Transverse colon (tissue), 3 donors: ENCODE measurements around the gene TUSC1.

Experiments
- EP300 ChIP-seq: sonication (generic); formaldehyde crosslinking; IDR thresholded peaks from one replicate; pipeline ENCODE4 v1.6.1; 2017; ENCODE audit warnings: antibody characterized with exemption, low read depth
- POLR2A ChIP-seq: fragments of 450-650 bp; IDR thresholded peaks from one replicate; pipeline ENCODE4 v1.6.1; 2016; ENCODE audit warnings: antibody characterized with exemption, mild to moderate bottlenecking, moderate library complexity
- TF ChIP-seq, protein P1 (sequence below), 5 experiments: fragments of 200-600 bp in 3 of 5; fragments of 450-650 bp in 2 of 5; sonication (generic) in 3 of 5; IDR thresholded peaks; 1 replicate in 2 of 5; 2 replicates in 3 of 5; pipeline ENCODE4 v1.5.1; 2016 to 2017; ENCODE audit warnings: antibody characterized with exemption in 5 of 5, inconsistent platforms in 3 of 5, mild to moderate bottlenecking in 2 of 5, moderate library complexity in 1 of 5

DNA sequence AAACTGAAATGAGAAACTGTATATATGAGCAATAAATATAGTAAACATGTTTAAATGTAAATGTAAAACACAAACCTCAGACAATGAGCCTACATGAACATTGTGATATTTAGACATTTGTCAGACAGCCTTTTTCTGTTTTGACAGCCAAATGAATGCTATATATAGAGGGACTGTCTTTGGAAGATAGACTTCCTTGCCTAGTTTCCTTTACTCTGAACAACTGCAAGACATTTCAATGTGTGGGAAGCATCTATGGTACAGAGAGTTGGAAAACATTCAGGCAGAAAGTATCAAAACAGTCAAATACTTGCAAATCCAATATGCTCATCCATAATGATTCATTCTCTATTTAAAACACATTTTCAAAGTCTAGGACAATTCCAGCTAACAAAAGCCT, 31.7 kb upstream of the TUSC1 start:
- no peak for TF ChIP-seq POLR2A
- TF ChIP-seq, protein P1, sequence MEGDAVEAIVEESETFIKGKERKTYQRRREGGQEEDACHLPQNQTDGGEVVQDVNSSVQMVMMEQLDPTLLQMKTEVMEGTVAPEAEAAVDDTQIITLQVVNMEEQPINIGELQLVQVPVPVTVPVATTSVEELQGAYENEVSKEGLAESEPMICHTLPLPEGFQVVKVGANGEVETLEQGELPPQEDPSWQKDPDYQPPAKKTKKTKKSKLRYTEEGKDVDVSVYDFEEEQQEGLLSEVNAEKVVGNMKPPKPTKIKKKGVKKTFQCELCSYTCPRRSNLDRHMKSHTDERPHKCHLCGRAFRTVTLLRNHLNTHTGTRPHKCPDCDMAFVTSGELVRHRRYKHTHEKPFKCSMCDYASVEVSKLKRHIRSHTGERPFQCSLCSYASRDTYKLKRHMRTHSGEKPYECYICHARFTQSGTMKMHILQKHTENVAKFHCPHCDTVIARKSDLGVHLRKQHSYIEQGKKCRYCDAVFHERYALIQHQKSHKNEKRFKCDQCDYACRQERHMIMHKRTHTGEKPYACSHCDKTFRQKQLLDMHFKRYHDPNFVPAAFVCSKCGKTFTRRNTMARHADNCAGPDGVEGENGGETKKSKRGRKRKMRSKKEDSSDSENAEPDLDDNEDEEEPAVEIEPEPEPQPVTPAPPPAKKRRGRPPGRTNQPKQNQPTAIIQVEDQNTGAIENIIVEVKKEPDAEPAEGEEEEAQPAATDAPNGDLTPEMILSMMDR (IDR thresholded peaks at IDR 0.05), result no peak
- no peak for TF ChIP-seq EP300
